Mesendoderm (in vitro differentiated cells): ENCODE data around the gene MZT2B.
"Not testable (repeated sequence)": the region's sequence is repeated elsewhere in the genome, so short reads cannot be mapped to it uniquely, and the experiment has no call there.

ENCODE experiments used
- DNase-seq: peaks from one replicate; pipeline ENCODE4 v3.0.0; 2013
- H2AK5ac ChIP-seq: 2 replicates; pipeline ENCODE4 v1.6.1; 2013; ENCODE audit warnings: low read length, inconsistent platforms
- H2BK120ac ChIP-seq: 2 replicates; pipeline ENCODE4 v1.6.1; 2013; ENCODE audit warnings: low read depth, mild to moderate bottlenecking, low read length, moderate library complexity, mixed read lengths
- H2BK15ac ChIP-seq: replicated peaks from 2 replicates; pipeline ENCODE4 v1.6.1; 2013; ENCODE audit warnings: low read depth, mild to moderate bottlenecking, moderate library complexity
- H2BK5ac ChIP-seq: 2 replicates; pipeline ENCODE4 v1.6.1; 2013; ENCODE audit warnings: low read length, inconsistent platforms
- H3K18ac ChIP-seq: 2 replicates; pipeline ENCODE4 v1.6.1; 2013; ENCODE audit warnings: mild to moderate bottlenecking, low read length, mixed read lengths
- H3K23ac ChIP-seq: one replicate; pipeline ENCODE4 v1.6.1; 2013; ENCODE audit warnings: low read length
- H3K27ac ChIP-seq: 2 replicates; pipeline ENCODE4 v1.5.1; 2013; ENCODE audit warnings: low read depth, mild to moderate bottlenecking, inconsistent platforms, low read length, moderate library complexity
- H3K27me3 ChIP-seq: 2 replicates; pipeline ENCODE4 v1.6.1; 2013; ENCODE audit warnings: low read length, control low read depth, mild to moderate bottlenecking, inconsistent platforms; ENCODE audit not compliant: insufficient read depth, poor library complexity
- H3K36me3 ChIP-seq: 2 replicates; pipeline ENCODE4 v1.6.1; 2013; ENCODE audit warnings: low read length, inconsistent platforms; ENCODE audit not compliant: control insufficient read depth, insufficient read depth
- H3K4ac ChIP-seq: one replicate; pipeline ENCODE4 v1.6.1; 2013; ENCODE audit warnings: low read depth, mild to moderate bottlenecking, low read length, moderate library complexity
- H3K4me1 ChIP-seq: 2 replicates; pipeline ENCODE4 v1.6.1; 2013; ENCODE audit warnings: low read depth, low read length, inconsistent platforms; ENCODE audit not compliant: control insufficient read depth
- H3K4me2 ChIP-seq: 2 replicates; pipeline ENCODE4 v1.6.1; 2013; ENCODE audit warnings: low read length
- H3K4me3 ChIP-seq: 2 replicates; pipeline ENCODE4 v1.5.1; 2013; ENCODE audit warnings: mild to moderate bottlenecking, low read length
- H3K56ac ChIP-seq: one replicate; pipeline ENCODE4 v1.6.1; 2013; ENCODE audit warnings: low read length
- H3K79me1 ChIP-seq: 2 replicates; pipeline ENCODE4 v1.6.1; 2013; ENCODE audit warnings: low read length, inconsistent platforms
- H3K79me2 ChIP-seq: 2 replicates; pipeline ENCODE4 v1.6.1; 2013; ENCODE audit warnings: mild to moderate bottlenecking, low read length; ENCODE audit not compliant: control insufficient read depth, insufficient read depth
- H3K9ac ChIP-seq: 2 replicates; pipeline ENCODE4 v1.6.1; 2013; ENCODE audit warnings: low read length, inconsistent platforms
- H4K5ac ChIP-seq: one replicate; pipeline ENCODE4 v1.6.1; 2013; ENCODE audit warnings: low read length
- H4K8ac ChIP-seq: one replicate; pipeline ENCODE4 v1.6.1; 2013; ENCODE audit warnings: low read depth, mild to moderate bottlenecking, control low read depth, low read length, moderate library complexity
- WGBS: extraction: QIAGEN DNeasy Blood & Tissue Kit; methylation state at CpG from one replicate; pipeline ENCODE4 v1.1.7; 2013; ENCODE audit warnings: low lambda C conversion rate, missing lambda C conversion rate; ENCODE audit not compliant: insufficient coverage; ENCODE audit errors: extremely low coverage; 5-methylcytosine and 5-hydroxymethylcytosine counted together

MZT2B gene

DNA sequence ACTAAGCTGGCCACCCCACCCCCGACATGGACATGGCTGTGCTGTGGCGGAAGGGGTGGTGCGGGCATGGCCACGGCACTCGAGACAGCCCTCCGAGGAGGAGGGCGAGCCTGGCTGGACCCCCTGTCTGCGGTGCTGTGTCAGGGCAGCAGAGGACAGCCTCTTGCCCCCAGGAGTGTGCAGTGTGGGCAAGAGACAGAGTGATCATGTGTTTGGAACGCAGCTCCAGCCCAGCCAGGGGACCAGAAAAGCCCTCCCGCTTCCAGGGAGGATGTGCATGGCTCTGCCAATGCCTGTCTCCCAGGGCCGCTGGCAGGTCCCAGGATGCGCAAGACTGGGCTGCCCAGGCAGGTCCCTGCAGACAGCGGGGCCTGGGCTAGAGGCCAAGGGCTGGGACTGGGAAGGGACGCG is 43.2 kb upstream of the MZT2B start:
- not testable (repeated sequence) for H3K56ac ChIP-seq, H3K36me3 ChIP-seq, H4K5ac ChIP-seq, DNase-seq, H2BK5ac ChIP-seq, H3K4me3 ChIP-seq, H3K27me3 ChIP-seq, H3K79me1 ChIP-seq, H3K27ac ChIP-seq, H4K8ac ChIP-seq, H2AK5ac ChIP-seq, H3K79me2 ChIP-seq, H3K18ac ChIP-seq, H3K9ac ChIP-seq, H3K23ac ChIP-seq, H3K4me1 ChIP-seq, H3K4ac ChIP-seq, H2BK120ac ChIP-seq, H2BK15ac ChIP-seq, H3K4me2 ChIP-seq
- no CpG with 5 or more reads among the region's 15 CpGs for WGBS

DNA sequence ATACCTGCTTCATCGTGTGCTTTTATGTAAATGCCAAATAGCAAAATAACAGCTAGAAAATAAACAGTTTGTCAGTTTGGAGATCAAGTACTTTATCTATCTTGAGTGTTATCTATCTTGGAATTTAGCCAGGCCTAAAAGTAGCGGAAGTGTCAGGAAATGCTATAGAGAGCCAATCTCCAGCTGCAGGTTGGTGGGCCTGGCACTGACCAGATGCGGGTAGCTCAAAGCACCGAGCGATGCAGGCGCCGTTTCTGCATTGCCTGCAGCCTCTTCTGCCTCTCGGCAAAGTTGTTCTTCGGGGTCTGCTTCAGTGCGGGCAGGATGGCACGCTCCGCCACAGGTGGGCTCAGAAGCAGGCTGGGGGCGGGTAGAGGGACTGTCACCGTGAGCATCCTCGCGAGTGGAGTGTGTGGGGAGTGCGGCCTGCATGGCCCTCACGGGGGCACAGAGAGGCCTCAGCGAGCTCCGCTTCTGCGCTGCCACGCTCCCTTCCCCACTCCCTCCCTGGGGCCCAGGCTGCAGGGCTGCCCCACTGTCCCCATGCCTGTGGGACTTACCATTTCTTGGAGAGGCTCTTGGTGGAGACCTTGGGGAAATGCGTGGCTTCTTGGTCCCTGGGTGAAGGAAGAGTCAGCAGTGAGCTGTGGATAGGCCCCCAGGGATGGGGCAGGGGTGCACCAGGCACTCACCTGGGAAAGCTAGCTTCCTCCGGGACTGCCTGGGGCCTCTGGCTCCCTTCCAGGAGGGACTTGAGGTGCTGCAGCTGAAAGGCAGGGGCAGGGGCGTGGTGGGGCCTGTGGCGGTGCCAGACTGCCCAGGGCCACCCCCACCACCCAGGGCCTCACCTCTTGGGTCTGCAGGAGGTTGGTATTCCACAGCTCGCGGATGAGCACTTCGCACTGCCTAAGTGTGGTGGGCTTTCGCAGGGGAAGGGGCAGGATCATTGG is 42.5 kb upstream of the MZT2B start:
- not testable (repeated sequence) for H3K56ac ChIP-seq, H3K79me1 ChIP-seq, H2BK120ac ChIP-seq, H3K4me3 ChIP-seq, H3K9ac ChIP-seq, H3K36me3 ChIP-seq, H2BK15ac ChIP-seq, H3K27ac ChIP-seq, H2AK5ac ChIP-seq, H4K8ac ChIP-seq, H3K23ac ChIP-seq, H4K5ac ChIP-seq, H3K18ac ChIP-seq, H3K4me2 ChIP-seq, H3K4me1 ChIP-seq, H3K4ac ChIP-seq, DNase-seq, H3K79me2 ChIP-seq, H2BK5ac ChIP-seq, H3K27me3 ChIP-seq
- WGBS: no CpG with 5 or more reads among the region's 30 CpGs

DNA sequence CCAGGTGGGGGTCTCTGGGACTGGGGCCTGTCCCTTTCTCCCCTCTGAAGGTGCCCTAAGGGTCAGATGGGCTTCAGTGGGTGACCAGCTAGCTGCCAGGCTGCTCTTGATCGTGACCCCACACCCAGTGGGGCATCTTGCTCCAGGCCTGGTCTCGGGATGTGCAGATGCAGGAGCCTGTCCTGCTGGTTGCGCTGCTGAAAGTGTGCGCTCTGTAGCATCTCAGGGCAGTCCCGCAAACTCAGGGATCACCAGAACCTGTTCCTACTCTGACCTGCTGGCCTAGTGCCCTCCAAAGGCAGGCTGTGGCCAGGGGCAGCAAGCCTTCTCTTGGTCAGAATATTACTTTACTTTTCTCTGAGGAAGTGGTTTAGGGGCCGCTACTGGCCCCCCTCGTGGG is 41.5 kb upstream of the MZT2B start:
- H3K4ac ChIP-seq, H3K27ac ChIP-seq, H3K36me3 ChIP-seq, H3K4me2 ChIP-seq, H2AK5ac ChIP-seq, H2BK5ac ChIP-seq, H3K18ac ChIP-seq, H3K4me1 ChIP-seq, H2BK120ac ChIP-seq, H3K79me2 ChIP-seq, H3K56ac ChIP-seq, H3K9ac ChIP-seq, H2BK15ac ChIP-seq, H4K8ac ChIP-seq, H3K79me1 ChIP-seq, H3K27me3 ChIP-seq, H3K4me3 ChIP-seq, DNase-seq, H3K23ac ChIP-seq, H4K5ac ChIP-seq: not testable (repeated sequence)
- no CpG with 5 or more reads among the region's 7 CpGs for WGBS

DNA sequence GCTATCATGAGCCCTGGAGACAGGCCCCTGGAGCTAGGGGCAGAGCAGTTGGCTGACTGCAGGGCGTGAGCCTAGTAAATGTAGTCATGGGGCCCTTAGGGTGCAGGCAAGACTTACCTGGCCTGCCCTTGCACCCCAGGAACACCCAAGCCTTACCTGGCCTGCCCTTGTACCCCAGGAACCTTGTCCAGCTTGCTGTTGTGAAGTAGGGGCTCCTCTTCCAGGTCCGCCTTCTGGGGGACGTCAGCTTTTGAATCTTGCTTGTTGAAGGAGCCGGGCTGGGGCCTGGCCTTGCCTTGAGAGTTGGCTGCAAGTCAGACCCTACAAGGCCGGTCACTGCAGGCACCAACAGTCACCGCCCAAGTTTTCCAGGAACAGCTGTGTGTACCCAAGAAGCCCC is 41.1 kb upstream of the MZT2B start:
- not testable (repeated sequence) for H3K4me1 ChIP-seq, H2BK15ac ChIP-seq, DNase-seq, H3K23ac ChIP-seq, H2BK5ac ChIP-seq, H3K79me1 ChIP-seq, H3K18ac ChIP-seq, H3K56ac ChIP-seq, H3K4ac ChIP-seq, H2AK5ac ChIP-seq, H3K27ac ChIP-seq, H4K5ac ChIP-seq, H3K79me2 ChIP-seq, H3K9ac ChIP-seq, H3K4me3 ChIP-seq, H3K27me3 ChIP-seq, H3K4me2 ChIP-seq, H3K36me3 ChIP-seq, H4K8ac ChIP-seq, H2BK120ac ChIP-seq
- no CpG with 5 or more reads among the region's 6 CpGs for WGBS

DNA sequence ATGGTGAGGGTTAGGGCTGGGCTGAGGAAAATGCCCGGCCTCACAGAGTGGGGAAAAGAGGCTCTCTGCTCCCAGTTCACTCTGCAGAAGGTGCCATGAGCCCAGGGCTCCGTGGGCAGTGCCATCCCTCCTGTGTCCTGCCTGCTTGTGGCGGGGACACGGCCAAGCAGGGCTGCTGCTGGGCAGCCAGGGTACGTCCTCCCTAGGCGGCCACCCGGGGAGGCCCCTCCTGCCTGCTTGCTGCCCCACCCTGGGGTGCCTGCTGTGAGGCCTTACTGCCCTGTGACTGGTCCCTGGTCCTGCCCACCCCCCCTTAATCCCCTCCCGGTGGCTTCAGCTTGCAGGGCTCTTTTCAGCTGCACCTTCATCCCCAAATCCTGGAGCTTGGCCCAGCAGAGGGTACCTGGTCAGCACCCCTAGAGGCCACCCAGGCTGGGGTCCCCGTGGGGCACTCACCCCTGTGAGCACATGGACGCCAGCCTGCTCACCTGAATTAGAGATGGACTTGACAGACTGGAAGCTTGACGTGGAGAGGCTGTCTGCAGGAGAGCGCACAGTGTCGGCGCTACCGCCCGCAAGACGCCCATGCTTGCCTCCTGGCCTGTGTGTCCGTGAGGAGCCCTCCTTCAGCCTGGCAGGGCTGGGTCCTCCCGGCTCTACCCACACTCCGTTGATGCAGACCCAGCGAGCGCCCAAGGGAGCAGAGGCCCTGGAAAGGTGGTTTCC is 40.3 kb upstream of the MZT2B start:
- not testable (repeated sequence) for H3K4ac ChIP-seq, H3K18ac ChIP-seq, H3K79me2 ChIP-seq, H3K56ac ChIP-seq, H3K27ac ChIP-seq, H4K8ac ChIP-seq, H3K9ac ChIP-seq, H2BK120ac ChIP-seq, H3K36me3 ChIP-seq, H2BK5ac ChIP-seq, H3K4me2 ChIP-seq, H4K5ac ChIP-seq, H3K4me1 ChIP-seq, H3K79me1 ChIP-seq, H3K27me3 ChIP-seq, DNase-seq, H3K4me3 ChIP-seq, H2BK15ac ChIP-seq, H3K23ac ChIP-seq, H2AK5ac ChIP-seq
- whole genome bisulfite sequencing: no CpG with 5 or more reads among the region's 22 CpGs
